Spleen (tissue), 11 donors: Measurements from ENCODE around the gene ADGRD1. TPM values are rescaled to one million over a fixed set of nuclear protein-coding genes. Genes with fewer than 3 reads are reported as not detected.
"Not testable (repeated sequence)": the region's sequence is repeated elsewhere in the genome, so short reads cannot be mapped to it uniquely, and the experiment has no call there.

Source experiments
- DNase-seq: peaks from one replicate; pipeline ENCODE4 v3.0.0-alpha.2; 2020
- H3K27ac ChIP-seq, 8 donors: fragments of 200-600 bp; sonication (generic) in 7 of 8; 1 replicate in 4 of 8; 2 replicates in 4 of 8; pipeline versions ENCODE4 v1.5.0 to v1.8.0; 2016 to 2021; ENCODE audit warnings: inconsistent platforms in 4 of 8, mild to moderate bottlenecking in 4 of 8, moderate library complexity in 1 of 8
- H3K27me3 ChIP-seq, 7 donors: fragments of 200-600 bp; sonication (generic) in 6 of 7; replicated peaks in 1 of 7; 1 replicate in 4 of 7; 2 replicates in 3 of 7; pipeline versions ENCODE4 v1.5.0 to v1.8.0; 2016 to 2021; ENCODE audit warnings: inconsistent platforms in 3 of 7, mild to moderate bottlenecking in 1 of 7
- H3K36me3 ChIP-seq, 6 donors: fragments of 200-600 bp; sonication (generic) in 5 of 6; 1 replicate in 4 of 6; 2 replicates in 2 of 6; pipeline versions ENCODE4 v1.5.0 to v1.8.0; 2016 to 2021; ENCODE audit warnings: inconsistent platforms in 2 of 6
- H3K4me1 ChIP-seq, 6 donors: fragments of 200-600 bp; sonication (generic) in 5 of 6; 1 replicate in 3 of 6; 2 replicates in 3 of 6; pipeline versions ENCODE4 v1.5.0 to v1.8.0; 2016 to 2021; ENCODE audit warnings: inconsistent platforms in 3 of 6
- H3K4me3 ChIP-seq, 8 donors: fragments of 200-600 bp; sonication (generic) in 7 of 8; 1 replicate in 4 of 8; 2 replicates in 4 of 8; pipeline versions ENCODE4 v1.5.0 to v1.8.0; 2016 to 2021; ENCODE audit warnings: inconsistent platforms in 4 of 8, mild to moderate bottlenecking in 4 of 8, moderate library complexity in 2 of 8
- H3K9me3 ChIP-seq, 8 donors: fragments of 200-600 bp; sonication (generic) in 7 of 8; 1 replicate in 4 of 8; 2 replicates in 4 of 8; pipeline versions ENCODE4 v1.5.0 to v1.8.0; 2016 to 2021; ENCODE audit warnings: inconsistent platforms in 4 of 8
- POLR2A ChIP-seq, 3 donors: fragments of 450-650 bp; IDR thresholded peaks; one replicate each; pipeline ENCODE4 v1.5.1; 2017; ENCODE audit warnings: antibody characterized with exemption in 3 of 3, mild to moderate bottlenecking in 1 of 3
- POLR2AphosphoS5 ChIP-seq, 3 donors: sonication (generic); formaldehyde crosslinking; IDR thresholded peaks; one replicate each; pipeline ENCODE4 v1.5.1; 2017; ENCODE audit warnings: antibody characterized with exemption in 3 of 3
- WGBS, 5 donors: extraction: QIAGEN DNeasy Blood & Tissue Kit in 3 of 5; methylation state at CpG; one replicate each; pipeline versions ENCODE4 v1.1.5 to v1.1.7; 2013 to 2018; 5-methylcytosine and 5-hydroxymethylcytosine counted together
- intact Hi-C: fragments of 100-400 bp; cut with DNase I; formaldehyde crosslinking; loops from one replicate; pipeline ENCODE4 v1.15.0; 2023; ENCODE audit warnings: low total_unique reads
- polyA plus RNA-seq, 3 donors: library from polyadenylated mRNA; stranded (reverse); fragments of 200-250 nt; gene quantifications; one replicate each; pipeline ENCODE4 v1.2.1, GENCODE V29; 2013
- total RNA-seq, 7 donors: library from RNA; depleted of rRNA in 3 of 7; stranded (reverse); fragments of >200 nt in 3 of 7; fragmentation: NEBNext Ultra II Directional in 4 of 7; extraction: Animal tissue kit (Norgen Biotek cat#: 25700) in 4 of 7; gene quantifications; one replicate each; pipeline versions ENCODE4 v1.1.0 to v1.2.1, GENCODE V29; 2016 to 2021
- TF ChIP-seq, protein P1 (sequence below), 11 experiments: fragments of 200-600 bp in 7 of 11; fragments of 450-650 bp in 4 of 11; sonication (generic) in 4 of 11; IDR thresholded peaks in 8 of 11; conservative IDR thresholded peaks in 3 of 11; 1 replicate in 7 of 11; 2 replicates in 4 of 11; pipeline versions ENCODE4 v1.4.0 to v1.8.0; 2016 to 2021; ENCODE audit warnings: antibody characterized with exemption in 11 of 11, inconsistent platforms in 4 of 11, mild to moderate bottlenecking in 1 of 11
- donor health status: healthy with polysubstance abuse.
- donor health status: DM: no; HTN: no; CAD: no; lungs with moderate emphysema.
- donor health status: DM: no; HTN: no; CAD: no.
- donor health status: Bipolar disorder and iron deficiency.
- donor health status: healthy.
- donor health status: DM: no; HTN: no; CAD: no.
- donor health status: DM: yes; HTN: yes; CAD: no.

ADGRD1 gene
- total and polyA plus RNA-seq, 10 donors = 0.89 to 9.7 (median 4.8) TPM

- 39 to 58% (median 54%) methylated on average over 3 to 8 of the region's 8 CpGs for WGBS, 5 donors
- H3K27me3 ChIP-seq = peaks cover 0 to 19% (median 0%) of the 10 kb centered on the region in 7 donors
- DNase-seq = peak; percentile 45
- no peaks in the 10 kb centered on the region for H3K9me3 ChIP-seq
- TF ChIP-seq, protein P1, sequence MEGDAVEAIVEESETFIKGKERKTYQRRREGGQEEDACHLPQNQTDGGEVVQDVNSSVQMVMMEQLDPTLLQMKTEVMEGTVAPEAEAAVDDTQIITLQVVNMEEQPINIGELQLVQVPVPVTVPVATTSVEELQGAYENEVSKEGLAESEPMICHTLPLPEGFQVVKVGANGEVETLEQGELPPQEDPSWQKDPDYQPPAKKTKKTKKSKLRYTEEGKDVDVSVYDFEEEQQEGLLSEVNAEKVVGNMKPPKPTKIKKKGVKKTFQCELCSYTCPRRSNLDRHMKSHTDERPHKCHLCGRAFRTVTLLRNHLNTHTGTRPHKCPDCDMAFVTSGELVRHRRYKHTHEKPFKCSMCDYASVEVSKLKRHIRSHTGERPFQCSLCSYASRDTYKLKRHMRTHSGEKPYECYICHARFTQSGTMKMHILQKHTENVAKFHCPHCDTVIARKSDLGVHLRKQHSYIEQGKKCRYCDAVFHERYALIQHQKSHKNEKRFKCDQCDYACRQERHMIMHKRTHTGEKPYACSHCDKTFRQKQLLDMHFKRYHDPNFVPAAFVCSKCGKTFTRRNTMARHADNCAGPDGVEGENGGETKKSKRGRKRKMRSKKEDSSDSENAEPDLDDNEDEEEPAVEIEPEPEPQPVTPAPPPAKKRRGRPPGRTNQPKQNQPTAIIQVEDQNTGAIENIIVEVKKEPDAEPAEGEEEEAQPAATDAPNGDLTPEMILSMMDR (IDR thresholded peaks at IDR 0.05 in 8 of 11, conservative IDR thresholded peaks at IDR 0.05 in 3 of 11) = no peak
- TF ChIP-seq POLR2A (IDR thresholded peaks at IDR 0.05) (no peak), POLR2AphosphoS5 (IDR thresholded peaks at IDR 0.05) (no peak)
- H3K27ac ChIP-seq = no peak overlapping the region
- H3K36me3 ChIP-seq = no peaks in the 10 kb centered on the region
- H3K4me1 ChIP-seq = no peaks in the 10 kb centered on the region
- intact Hi-C loops = no loop called here
- no peak overlapping the region for H3K4me3 ChIP-seq
Measured at GRCh38 chr12:130992448-130992847, 38.7 kb downstream of the ADGRD1 start.

GRCh38 chr12:130992979-130993538 is 39.4 kb downstream of the ADGRD1 start:
- Histone ChIP-seq H3K36me3 (no peaks in the 10 kb centered on the region), H3K4me1 (no peaks in the 10 kb centered on the region), H3K27ac (no peak overlapping the region), H3K4me3 (no peak overlapping the region), H3K27me3 (peaks cover 0 to 19% (median 0%) of the 10 kb centered on the region in 7 donors), H3K9me3 (peaks cover 0 to 4% (median 0%) of the 10 kb centered on the region in 8 donors)
- no peak for DNase-seq
- TF ChIP-seq, protein P1 (IDR thresholded peaks at IDR 0.05 in 8 of 11, conservative IDR thresholded peaks at IDR 0.05 in 3 of 11) = no peak
- no peak for TF ChIP-seq POLR2A (IDR thresholded peaks at IDR 0.05)
- TF ChIP-seq POLR2AphosphoS5 (IDR thresholded peaks at IDR 0.05) = no peak
- WGBS, 5 donors = 68 to 88% (median 80%) methylated on average over 5 of the region's 5 CpGs
- intact Hi-C loops = no loop called here

DNA sequence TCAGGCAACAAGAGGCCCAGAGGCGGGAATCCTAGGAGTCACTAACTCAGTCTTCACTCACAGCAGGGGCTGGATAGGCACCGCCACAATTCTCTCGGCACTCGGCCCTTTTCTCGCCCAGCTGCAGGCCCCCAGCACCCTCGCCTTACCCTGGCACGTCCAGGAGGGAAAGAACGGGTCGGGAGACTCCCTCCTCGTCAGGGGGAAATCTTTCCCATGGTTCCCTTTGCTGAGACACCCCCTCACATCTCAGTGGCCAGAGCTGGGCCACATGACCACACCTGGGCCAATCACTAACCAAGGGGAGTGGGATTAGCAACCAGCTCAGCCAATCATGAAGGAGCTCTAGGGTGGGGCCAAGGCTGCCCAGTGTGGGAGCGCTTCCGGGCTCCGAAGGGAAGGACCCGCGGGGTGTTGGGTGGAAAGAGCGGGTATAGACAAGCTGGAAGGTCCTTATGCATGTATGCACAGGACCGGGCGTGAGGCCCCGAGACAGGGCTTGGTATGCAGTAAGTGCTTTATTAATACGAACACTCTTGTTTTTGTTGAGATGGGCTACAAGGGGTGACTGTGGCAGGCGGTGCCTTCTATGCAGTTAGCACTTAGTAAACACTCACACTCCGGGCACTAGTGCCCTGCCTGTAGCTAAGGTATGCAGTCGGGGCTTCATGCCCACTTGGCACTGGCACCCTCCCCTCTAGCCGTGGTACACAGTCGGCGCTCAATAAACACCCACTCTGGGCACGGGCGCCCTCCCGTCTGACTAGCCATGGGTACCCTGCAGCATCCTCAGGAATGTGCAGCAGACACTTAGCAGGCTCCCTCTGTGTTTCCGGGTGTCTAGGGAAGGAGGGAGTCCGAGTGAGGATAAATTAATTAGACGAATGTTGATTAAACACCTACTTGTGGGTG is 40.3 kb downstream of the ADGRD1 start:
- TF ChIP-seq, protein P1 (IDR thresholded peaks at IDR 0.05 in 8 of 11, conservative IDR thresholded peaks at IDR 0.05 in 3 of 11) = no peak
- TF ChIP-seq POLR2AphosphoS5 (IDR thresholded peaks at IDR 0.05) (no peak), POLR2A (IDR thresholded peaks at IDR 0.05) (no peak)
- Histone ChIP-seq H3K27me3 (peaks cover 0 to 19% (median 0%) of the 10 kb centered on the region in 7 donors), H3K9me3 (peaks cover 0 to 10% (median 0%) of the 10 kb centered on the region in 8 donors), H3K36me3 (no peaks in the 10 kb centered on the region), H3K4me1 (no peaks in the 10 kb centered on the region), H3K4me3 (no peak overlapping the region), H3K27ac (no peak overlapping the region)
- intact Hi-C loops = no loop called here
- 92 to 96% (median 95%) methylated on average over 32 of the region's 32 CpGs for WGBS, 5 donors
- DNase-seq = peak; percentile 65

DNA sequence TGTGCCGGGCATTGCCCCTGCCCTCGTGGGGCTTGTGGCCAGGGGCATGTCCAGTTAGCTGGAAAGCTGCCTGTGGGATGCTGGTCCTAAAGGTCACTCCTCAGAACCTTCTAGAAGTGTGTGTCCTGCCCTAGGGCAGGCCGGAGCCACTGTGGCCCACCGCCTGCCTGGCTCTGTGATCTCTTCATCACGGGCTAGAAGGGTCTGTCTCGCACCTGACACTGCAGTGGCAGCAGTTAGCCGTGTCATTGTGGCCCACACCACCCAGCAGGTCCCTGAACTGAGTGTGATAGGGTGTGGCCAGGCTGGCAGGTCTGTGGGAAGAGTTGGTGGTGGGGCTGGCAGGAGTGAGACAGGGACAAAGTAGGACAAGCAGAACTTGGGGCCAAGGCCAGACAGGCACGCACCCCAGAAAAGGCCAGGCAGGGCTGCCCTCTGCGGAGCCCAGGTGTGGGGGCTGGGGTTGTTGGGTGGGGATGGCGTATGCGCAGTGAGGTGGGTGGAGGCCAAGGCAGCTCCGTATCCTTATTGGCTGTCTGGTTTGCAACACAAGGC is 41.2 kb downstream of the ADGRD1 start:
- 72 to 86% (median 84%) methylated on average over 8 to 12 of the region's 12 CpGs for WGBS, 5 donors

DNA sequence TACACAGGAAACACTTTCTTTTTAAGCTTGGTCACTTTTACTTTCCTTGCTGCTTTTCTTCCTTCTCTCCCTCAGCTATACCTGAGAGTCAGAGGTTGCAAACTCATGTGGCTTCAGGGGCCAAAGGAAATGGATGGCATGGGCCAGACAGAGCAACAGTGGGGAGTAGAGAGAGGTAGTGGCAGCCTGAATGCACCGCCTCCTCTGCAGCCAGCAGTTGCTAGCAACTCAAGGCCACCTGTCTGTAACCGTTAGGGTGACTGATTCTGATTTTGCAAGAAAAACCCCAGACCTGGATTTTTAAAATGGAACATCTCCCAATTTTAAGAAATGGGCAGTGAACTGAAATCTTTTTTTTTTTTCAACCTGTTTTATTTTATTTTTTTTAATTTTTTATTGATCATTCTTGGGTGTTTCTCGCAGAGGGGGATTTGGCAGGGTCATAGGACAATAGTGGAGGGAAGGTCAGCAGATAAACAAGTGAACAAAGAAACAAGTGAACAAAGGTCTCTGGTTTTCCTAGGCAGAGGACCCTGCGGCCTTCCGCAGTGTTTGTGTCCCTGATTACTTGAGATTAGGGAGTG is 41.8 kb downstream of the ADGRD1 start:
- H3K4me3 ChIP-seq, H3K36me3 ChIP-seq, H3K4me1 ChIP-seq, intact Hi-C loops, H3K27ac ChIP-seq: not testable (repeated sequence)
- 65 to 81% (median 80%) methylated on average over 3 to 5 of the region's 5 CpGs for WGBS, 5 donors
- Histone ChIP-seq H3K9me3 (peaks cover 0 to 10% (median 0%) of the 10 kb centered on the region in 8 donors), H3K27me3 (peaks cover 0 to 19% (median 0%) of the 10 kb centered on the region in 7 donors)
- DNase-seq = peak; percentile 36

More for the DNA sequence above, 41.2 kb downstream of the ADGRD1 start:
- Histone ChIP-seq H3K36me3 (no peaks in the 10 kb centered on the region), H3K27me3 (peaks cover 0 to 19% (median 0%) of the 10 kb centered on the region in 7 donors), H3K4me3 (no peak overlapping the region), H3K4me1 (no peaks in the 10 kb centered on the region), H3K27ac (no peak overlapping the region), H3K9me3 (peaks cover 0 to 10% (median 0%) of the 10 kb centered on the region in 8 donors)
- DNase-seq = peak; percentile 69
- intact Hi-C loops = no loop called here
- TF ChIP-seq POLR2A (IDR thresholded peaks at IDR 0.05) (no peak), POLR2AphosphoS5 (IDR thresholded peaks at IDR 0.05) (no peak)
- TF ChIP-seq, protein P1 (IDR thresholded peaks at IDR 0.05 in 8 of 11, conservative IDR thresholded peaks at IDR 0.05 in 3 of 11) = no peak
